Endothelial cell of umbilical vein (primary cell): ENCODE data around the gene EIF3B.
"Not testable (repeated sequence)": the region's sequence is repeated elsewhere in the genome, so short reads cannot be mapped to it uniquely, and the experiment has no call there.

Experiments used
- CTCF ChIP-seq, 2 donors: IDR thresholded peaks; 1 replicate in 1 of 2; 2 replicates in 1 of 2; pipeline ENCODE4 v1.5.1; 2011; ENCODE audit warnings: low read length in 2 of 2, mild to moderate bottlenecking in 2 of 2, moderate library complexity in 2 of 2, control low read depth in 1 of 2, inconsistent platforms in 1 of 2, low read depth in 1 of 2; ENCODE audit not compliant: insufficient read depth in 1 of 2; ENCODE audit errors: extremely low read depth in 1 of 2
- EZH2 ChIP-seq: IDR thresholded peaks from 2 replicates; pipeline ENCODE4 v1.6.1; 2012; ENCODE audit warnings: borderline replicate concordance, low read depth, mild to moderate bottlenecking, moderate library complexity, low read length, inconsistent platforms; ENCODE audit not compliant: severe bottlenecking
- FOS ChIP-seq: IDR thresholded peaks from 2 replicates; pipeline ENCODE4 v1.6.1; 2011; ENCODE audit warnings: mild to moderate bottlenecking, low read length, moderate library complexity, borderline replicate concordance; ENCODE audit not compliant: insufficient read depth
- GATA2 ChIP-seq: IDR thresholded peaks from 2 replicates; pipeline ENCODE4 v1.7.0; 2011; ENCODE audit warnings: low read depth, mild to moderate bottlenecking, moderate library complexity, mixed read lengths, low read length; ENCODE audit not compliant: insufficient read length, insufficient read depth
- JUN ChIP-seq: IDR thresholded peaks from 2 replicates; pipeline ENCODE4 v1.6.1; 2011; ENCODE audit warnings: borderline replicate concordance, low read depth; ENCODE audit not compliant: insufficient read length, insufficient read depth
- MAX ChIP-seq: IDR thresholded peaks from 2 replicates; pipeline ENCODE4 v1.6.1; 2011; ENCODE audit not compliant: insufficient read depth, insufficient read length
- MYC ChIP-seq: IDR thresholded peaks from one replicate; pipeline ENCODE4 v1.6.1; 2011; ENCODE audit warnings: mild to moderate bottlenecking, low read depth, low read length
- POLR2A ChIP-seq: IDR thresholded peaks from 2 replicates; pipeline ENCODE4 v1.6.1; 2012; ENCODE audit warnings: low read depth, mild to moderate bottlenecking, control low read depth, low read length
- POLR2AphosphoS5 ChIP-seq: IDR thresholded peaks from 2 replicates; pipeline ENCODE4 v1.6.1; 2012; ENCODE audit warnings: low read depth, mild to moderate bottlenecking, control low read depth, low read length, moderate library complexity; ENCODE audit not compliant: insufficient read depth

- TF ChIP-seq EZH2; CTCF (IDR thresholded peaks at IDR 0.05; ENCODE audit: extremely low read depth in 1 of 2, insufficient read depth in 1 of 2, low read depth in 1 of 2, low read length in 2 of 2); POLR2AphosphoS5; MAX; POLR2A; MYC; JUN; FOS; GATA2: not testable (repeated sequence)
Measured at GRCh38 chr7:2377492-2377891, 22.9 kb downstream of the EIF3B start.
